Neural cell (in vitro differentiated cells): ENCODE measurements around the gene SUPT3H. TPM values are rescaled to one million over a fixed set of nuclear protein-coding genes. Genes with fewer than 3 reads are reported as not detected.

Source experiments
- H2AFZ ChIP-seq: fragments of 200-600, 300-800 bp; sonication (generic), shearing (Covaris generic); 2 replicates; pipeline ENCODE4 v1.6.0; 2014; ENCODE audit warnings: low read depth, mild to moderate bottlenecking, antibody characterized with exemption, low read length, moderate library complexity
- H3F3A ChIP-seq: fragments of 200-600 bp; shearing (Covaris generic); 2 replicates; pipeline ENCODE4 v1.6.1; 2016; ENCODE audit warnings: mild to moderate bottlenecking, moderate library complexity, mixed read lengths, antibody characterized with exemption, low read length; ENCODE audit not compliant: insufficient read depth, poor library complexity, severe bottlenecking
- H3K27ac ChIP-seq: fragments of 200-600, 300-800 bp; sonication (generic), shearing (Covaris generic); 2 replicates; pipeline ENCODE4 v1.5.1; 2014; ENCODE audit warnings: mild to moderate bottlenecking, low read length, moderate library complexity
- H3K27me3 ChIP-seq: fragments of 300-800, 200-600 bp; sonication (generic), shearing (Covaris generic); 2 replicates; pipeline ENCODE4 v1.6.0; 2014; ENCODE audit warnings: mild to moderate bottlenecking, low read depth, low read length, moderate library complexity; ENCODE audit not compliant: insufficient read depth
- H3K36me3 ChIP-seq: fragments of 300-800, 200-600 bp; sonication (generic), shearing (Covaris generic); 2 replicates; pipeline ENCODE4 v1.5.1; 2014; ENCODE audit warnings: mild to moderate bottlenecking, antibody characterized with exemption, low read length, moderate library complexity; ENCODE audit not compliant: insufficient read depth
- H3K4me2 ChIP-seq: fragments of 300-800, 200-600 bp; sonication (generic), shearing (Covaris generic); 2 replicates; pipeline ENCODE4 v1.6.0; 2014; ENCODE audit warnings: mild to moderate bottlenecking, low read length
- H3K4me3 ChIP-seq: fragments of 300-800, 200-600 bp; sonication (generic), shearing (Covaris generic); 2 replicates; pipeline ENCODE4 v1.5.1; 2014; ENCODE audit warnings: mild to moderate bottlenecking, low read length, moderate library complexity
- H3K79me2 ChIP-seq: fragments of 200-600 bp; shearing (Covaris generic); replicated peaks from 2 replicates; pipeline ENCODE4 v1.6.0; 2014; ENCODE audit warnings: mild to moderate bottlenecking, low read length, moderate library complexity; ENCODE audit not compliant: insufficient read depth
- H3K9ac ChIP-seq: fragments of 300-800, 200-600 bp; sonication (generic), shearing (Covaris generic); 2 replicates; pipeline ENCODE4 v1.6.1; 2016; ENCODE audit warnings: mild to moderate bottlenecking, low read length, mixed read lengths
- H3K9me2 ChIP-seq: fragments of 200-600 bp; shearing (Covaris generic); 2 replicates; pipeline ENCODE4 v1.6.1; 2016; ENCODE audit warnings: mild to moderate bottlenecking, low read length, mixed read lengths; ENCODE audit not compliant: insufficient read depth
- H3K9me3 ChIP-seq: fragments of 200-600, 300-800 bp; sonication (generic), shearing (Covaris generic); 2 replicates; pipeline ENCODE4 v1.6.1; 2016; ENCODE audit warnings: mild to moderate bottlenecking, mixed run types, low read length, moderate library complexity, mixed read lengths
- H4K20me1 ChIP-seq: fragments of 200-600 bp; shearing (Covaris generic); 2 replicates; pipeline ENCODE4 v1.6.1; 2016; ENCODE audit warnings: mild to moderate bottlenecking, mixed run types; ENCODE audit not compliant: insufficient read depth
- EP300 ChIP-seq: fragments of 450-650 bp; conservative IDR thresholded peaks from 2 replicates; pipeline ENCODE4 v1.6.1; 2014; ENCODE audit warnings: antibody characterized with exemption, mild to moderate bottlenecking, moderate library complexity; ENCODE audit not compliant: poor library complexity, severe bottlenecking
- EZH2 ChIP-seq: fragments of 200-600, 300-800 bp; shearing (Covaris generic), sonication (generic); IDR thresholded peaks from 2 replicates; pipeline ENCODE4 v1.6.1; 2014; ENCODE audit warnings: antibody characterized with exemption, low read length, borderline replicate concordance, mild to moderate bottlenecking; ENCODE audit not compliant: insufficient read depth, poor library complexity, severe bottlenecking
- MXI1 ChIP-seq: fragments of 450-650 bp; conservative IDR thresholded peaks from 2 replicates; pipeline ENCODE4 v1.6.1; 2014; ENCODE audit warnings: antibody characterized with exemption, mild to moderate bottlenecking; ENCODE audit not compliant: poor library complexity, severe bottlenecking
- POLR2AphosphoS5 ChIP-seq: IDR thresholded peaks from 2 replicates; pipeline ENCODE4 v1.6.1; 2012
- RAD21 ChIP-seq: fragments of 450-650 bp; conservative IDR thresholded peaks from 2 replicates; pipeline ENCODE4 v1.6.1; 2014; ENCODE audit warnings: antibody characterized with exemption, mild to moderate bottlenecking, moderate library complexity
- REST ChIP-seq: IDR thresholded peaks from 2 replicates; pipeline ENCODE4 v1.6.1; 2012; ENCODE audit warnings: borderline replicate concordance
- SMC3 ChIP-seq: fragments of 450-650 bp; conservative IDR thresholded peaks from 2 replicates; pipeline ENCODE4 v1.6.1; 2014; ENCODE audit warnings: antibody characterized with exemption, mild to moderate bottlenecking, moderate library complexity; ENCODE audit not compliant: poor library complexity
- TAF1 ChIP-seq: IDR thresholded peaks from 2 replicates; pipeline ENCODE4 v1.6.1; 2012; ENCODE audit warnings: low read depth
- polyA plus RNA-seq: library from polyadenylated mRNA; depleted of rRNA; stranded (reverse); fragments of >200 nt; gene quantifications from 2 replicates; pipeline ENCODE4 v1.2.3, GENCODE V29; 2014
- TF ChIP-seq, protein P1 (sequence below): fragments of 450-650 bp; IDR thresholded peaks from 2 replicates; pipeline ENCODE4 v1.5.1; 2014; ENCODE audit warnings: antibody characterized with exemption, mild to moderate bottlenecking, moderate library complexity; ENCODE audit not compliant: poor library complexity, severe bottlenecking

Gene SUPT3H
- polyA plus RNA-seq, 1 donor from 2014 or later: 6.8 TPM

DNA sequence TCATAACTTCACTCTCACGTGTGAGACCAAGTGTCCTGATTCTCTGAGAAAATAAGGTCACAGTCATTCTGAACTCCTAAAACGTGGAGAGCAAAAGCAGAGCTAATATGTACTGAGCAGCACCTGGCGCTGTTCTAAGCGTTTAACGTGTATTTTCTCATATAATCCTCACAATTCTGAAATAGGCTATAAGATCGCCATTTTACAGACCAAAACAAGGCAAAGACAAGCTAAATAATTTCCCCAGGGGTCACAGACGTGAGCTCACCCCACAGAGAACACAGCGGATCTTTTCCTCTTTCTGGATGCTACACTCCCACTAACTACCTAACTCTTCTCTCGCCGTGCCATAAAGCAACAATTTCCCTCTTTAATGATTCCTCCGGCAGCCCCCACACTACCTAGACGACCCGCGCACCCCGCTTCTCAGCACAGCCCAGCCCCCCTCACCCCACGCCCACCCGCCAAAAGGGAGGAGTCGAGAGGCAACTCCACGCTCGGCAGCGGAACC lies 636 bp downstream of the SUPT3H start:
- Histone ChIP-seq H3K27ac (peak overlapping the region; percentile 85), H2AFZ (peak overlapping the region; percentile 93), H3K4me2 (peak overlapping the region; percentile 90), H3K9me2 (no peaks in the 10 kb centered on the region), H4K20me1 (no peaks in the 10 kb centered on the region), H3K9me3 (no peaks in the 10 kb centered on the region), H3K36me3 (no peaks in the 10 kb centered on the region), H3F3A (peaks cover 3% of the 10 kb centered on the region), H3K4me3 (peak overlapping the region; percentile 89), H3K27me3 (no peaks in the 10 kb centered on the region), H3K9ac (peak overlapping the region; percentile 86), H3K79me2 (peaks cover 16% of the 10 kb centered on the region)
- TF ChIP-seq EZH2: no peak
- TF ChIP-seq, protein P1, sequence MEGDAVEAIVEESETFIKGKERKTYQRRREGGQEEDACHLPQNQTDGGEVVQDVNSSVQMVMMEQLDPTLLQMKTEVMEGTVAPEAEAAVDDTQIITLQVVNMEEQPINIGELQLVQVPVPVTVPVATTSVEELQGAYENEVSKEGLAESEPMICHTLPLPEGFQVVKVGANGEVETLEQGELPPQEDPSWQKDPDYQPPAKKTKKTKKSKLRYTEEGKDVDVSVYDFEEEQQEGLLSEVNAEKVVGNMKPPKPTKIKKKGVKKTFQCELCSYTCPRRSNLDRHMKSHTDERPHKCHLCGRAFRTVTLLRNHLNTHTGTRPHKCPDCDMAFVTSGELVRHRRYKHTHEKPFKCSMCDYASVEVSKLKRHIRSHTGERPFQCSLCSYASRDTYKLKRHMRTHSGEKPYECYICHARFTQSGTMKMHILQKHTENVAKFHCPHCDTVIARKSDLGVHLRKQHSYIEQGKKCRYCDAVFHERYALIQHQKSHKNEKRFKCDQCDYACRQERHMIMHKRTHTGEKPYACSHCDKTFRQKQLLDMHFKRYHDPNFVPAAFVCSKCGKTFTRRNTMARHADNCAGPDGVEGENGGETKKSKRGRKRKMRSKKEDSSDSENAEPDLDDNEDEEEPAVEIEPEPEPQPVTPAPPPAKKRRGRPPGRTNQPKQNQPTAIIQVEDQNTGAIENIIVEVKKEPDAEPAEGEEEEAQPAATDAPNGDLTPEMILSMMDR: no peak
- peak; percentile 11 for TF ChIP-seq SMC3
- TF ChIP-seq POLR2AphosphoS5: no peak
- TF ChIP-seq REST: no peak

- Histone ChIP-seq H3F3A (peaks cover 3% of the 10 kb centered on the region), H3K27me3 (no peaks in the 10 kb centered on the region), H3K9ac (peak overlapping the region; percentile 86), H3K9me2 (no peaks in the 10 kb centered on the region), H3K4me2 (peak overlapping the region; percentile 90), H3K36me3 (no peaks in the 10 kb centered on the region), H3K79me2 (peaks cover 16% of the 10 kb centered on the region), H2AFZ (peak overlapping the region; percentile 93), H3K9me3 (no peaks in the 10 kb centered on the region), H3K4me3 (peak overlapping the region; percentile 89), H4K20me1 (no peaks in the 10 kb centered on the region), H3K27ac (peak overlapping the region; percentile 85)
- TF ChIP-seq RAD21 (no peak), REST (no peak), POLR2AphosphoS5 (no peak), TAF1 (no peak), EP300 (no peak), MXI1 (no peak), EZH2 (no peak), SMC3 (no peak)
- TF ChIP-seq, protein P1: no peak
These were observed 1.3 kb downstream of the SUPT3H start for GRCh38 chr6:45376310-45377042.
